HEK293T (cell line): ENCODE results near the gene GLB1L3.
A peak's percentile ranks its signal among the peaks of the same experiment; 100 is the strongest.
"Not testable (repeated sequence)": the region's sequence is repeated elsewhere in the genome, so short reads cannot be mapped to it uniquely, and the experiment has no call there.

Experiments
- CTCF ChIA-PET: fragments of 350-600 bp; formaldehyde crosslinking; extraction: SDS; loops from one replicate; lab custom pipeline; 2021; ENCODE audit warnings: antibody characterized with exemption, inconsistent platforms; lab: Yijun Ruan, JAX
- POLR2A ChIA-PET: fragments of 350-600 bp; formaldehyde crosslinking; extraction: SDS; loops from one replicate; lab custom pipeline; 2020; ENCODE audit warnings: antibody characterized with exemption, inconsistent platforms; lab: Yijun Ruan, JAX
- DNase-seq: peaks from one replicate; pipeline ENCODE4 v3.0.0; 2012; ENCODE audit warnings: mixed read lengths; ENCODE audit errors: extremely low spot score
- ARNT ChIP-seq: fragments of 450-650 bp; IDR thresholded peaks from 2 replicates; pipeline ENCODE4 v1.6.1; 2017; ENCODE audit warnings: mild to moderate bottlenecking
- BHLHE40 ChIP-seq: fragments of 450-650 bp; IDR thresholded peaks from 2 replicates; pipeline ENCODE4 v1.6.1; 2016; ENCODE audit warnings: mild to moderate bottlenecking, moderate library complexity, borderline replicate concordance
- CTBP1 ChIP-seq: fragments of 450-650 bp; IDR thresholded peaks from 2 replicates; pipeline ENCODE4 v1.6.1; 2016; ENCODE audit warnings: borderline replicate concordance
- ELF4 ChIP-seq: fragments of 450-650 bp; IDR thresholded peaks from 2 replicates; pipeline ENCODE4 v1.6.1; 2017; ENCODE audit warnings: antibody characterized with exemption
- FOXA1 ChIP-seq: fragments of 450-650 bp; IDR thresholded peaks from 2 replicates; pipeline ENCODE4 v1.6.1; 2016; ENCODE audit warnings: mild to moderate bottlenecking
- FOXK2 ChIP-seq: fragments of 450-650 bp; IDR thresholded peaks from 2 replicates; pipeline ENCODE4 v1.6.1; 2016; ENCODE audit warnings: mild to moderate bottlenecking
- FOXM1 ChIP-seq: fragments of 450-650 bp; IDR thresholded peaks from 2 replicates; pipeline ENCODE4 v1.6.1; 2017; ENCODE audit warnings: mild to moderate bottlenecking, borderline replicate concordance
- HDGF ChIP-seq: fragments of 450-650 bp; IDR thresholded peaks from 2 replicates; pipeline ENCODE4 v1.6.1; 2017; ENCODE audit warnings: antibody characterized with exemption, borderline replicate concordance
- L3MBTL2 ChIP-seq: fragments of 450-650 bp; conservative IDR thresholded peaks from 2 replicates; pipeline ENCODE4 v1.6.1; 2016; ENCODE audit warnings: mild to moderate bottlenecking
- LEF1 ChIP-seq: fragments of 450-650 bp; IDR thresholded peaks from 2 replicates; pipeline ENCODE4 v1.6.1; 2017; ENCODE audit warnings: mild to moderate bottlenecking, borderline replicate concordance
- NFRKB ChIP-seq: fragments of 450-650 bp; IDR thresholded peaks from 2 replicates; pipeline ENCODE4 v1.6.1; 2016; ENCODE audit warnings: mild to moderate bottlenecking, moderate library complexity
- PKNOX1 ChIP-seq: fragments of 450-650 bp; IDR thresholded peaks from 2 replicates; pipeline ENCODE4 v1.6.1; 2016
- SP1 ChIP-seq: fragments of 450-650 bp; IDR thresholded peaks from 2 replicates; pipeline ENCODE4 v1.6.1; 2017
- SUZ12 ChIP-seq: fragments of 450-650 bp; IDR thresholded peaks from 2 replicates; pipeline ENCODE4 v1.6.1; 2016; ENCODE audit warnings: mild to moderate bottlenecking
- TARDBP ChIP-seq: fragments of 450-650 bp; IDR thresholded peaks from 2 replicates; pipeline ENCODE4 v1.6.1; 2016
- ZNF384 ChIP-seq: fragments of 450-650 bp; IDR thresholded peaks from 2 replicates; pipeline ENCODE4 v1.6.1; 2016

Gene GLB1L3

GRCh38 chr11:134276396-134277182 lies 410 bp downstream of the GLB1L3 start:
- TF ChIP-seq FOXA1, result no peak
- TF ChIP-seq HDGF, result no peak
- 0 out of 2 replicates have a peak, but pooled peaks have one; percentile 26 for TF ChIP-seq L3MBTL2
- TF ChIP-seq LEF1, result no peak
- no peak for TF ChIP-seq PKNOX1
- no peak for TF ChIP-seq SUZ12
- ChIA-PET POLR2A (interaction anchor here (0.8 to 4.0 kb wide), 4 partner anchors 12 to 67 kb away, joined by 3 to 20 read pairs (median 4); partner anchors contain the start of genes ACAD8, NCAPD3, THYN1 and VPS26B), CTCF (interaction anchor here (0.9 to 1.4 kb wide), 4 partner anchors 10 to 47 kb away, joined by 3 to 5 read pairs (median 4); no protein-coding TSS in a partner anchor)
- no peak for DNase-seq

- ChIA-PET POLR2A (no interaction called here), CTCF (no interaction called here)
- TF ChIP-seq NFRKB (no peak), PKNOX1 (no peak), ELF4 (no peak), FOXK2 (no peak), ARNT (no peak), SP1 (no peak), CTBP1 (no peak), BHLHE40 (no peak), ZNF384 (no peak), HDGF (no peak), FOXA1 (no peak), FOXM1 (no peak), SUZ12 (no peak), TARDBP (no peak), LEF1 (no peak), L3MBTL2 (no peak)
- no peak for DNase-seq
These were observed 1.2 kb downstream of the GLB1L3 start for GRCh38 chr11:134277183-134278001.

GRCh38 chr11:134278356-134278755 lies 2.2 kb downstream of the GLB1L3 start:
- ChIA-PET POLR2A (interaction anchor here (1.1 kb wide), 1 partner anchor 54 kb away, joined by 3 read pairs; the partner anchor contains the start of gene NCAPD3), CTCF (no interaction called here)
- TF ChIP-seq L3MBTL2 (no peak), TARDBP (no peak), CTBP1 (no peak), BHLHE40 (no peak), FOXK2 (no peak), SP1 (no peak), ZNF384 (no peak), LEF1 (no peak), FOXM1 (no peak), NFRKB (no peak), FOXA1 (no peak), PKNOX1 (no peak)
- no peak for DNase-seq

- POLR2A ChIA-PET, CTCF ChIA-PET, DNase-seq: not testable (repeated sequence)
These were observed 5.5 kb downstream of the GLB1L3 start for GRCh38 chr11:134281635-134282034.

- ChIA-PET CTCF (no interaction called here), POLR2A (no interaction called here)
- no peak for DNase-seq
- TF ChIP-seq HDGF, result no peak
- no peak for TF ChIP-seq SP1
- no peak for TF ChIP-seq FOXM1
- no peak for TF ChIP-seq LEF1
- TF ChIP-seq ELF4, result no peak
These were observed 6.2 kb downstream of the GLB1L3 start for GRCh38 chr11:134282121-134283045.
